ENCODE measurements around the gene SCFD1.
"Not testable (repeated sequence)": the region's sequence is repeated elsewhere in the genome, so short reads cannot be mapped to it uniquely, and the experiment has no call there.

The SCFD1 gene

GRCh38 chr14:30678926-30679431, 56.9 kb downstream of the SCFD1 start:
- DNase-seq, result no peak

GRCh38 chr14:30680036-30680435, 57.9 kb downstream of the SCFD1 start:
- DNase-seq, result no peak

- not testable (repeated sequence) for DNase-seq
Measured at GRCh38 chr14:30680776-30681175, 58.7 kb downstream of the SCFD1 start.

- DNase-seq, result no peak
Measured at GRCh38 chr14:30681752-30682355, 59.7 kb downstream of the SCFD1 start.

DNA sequence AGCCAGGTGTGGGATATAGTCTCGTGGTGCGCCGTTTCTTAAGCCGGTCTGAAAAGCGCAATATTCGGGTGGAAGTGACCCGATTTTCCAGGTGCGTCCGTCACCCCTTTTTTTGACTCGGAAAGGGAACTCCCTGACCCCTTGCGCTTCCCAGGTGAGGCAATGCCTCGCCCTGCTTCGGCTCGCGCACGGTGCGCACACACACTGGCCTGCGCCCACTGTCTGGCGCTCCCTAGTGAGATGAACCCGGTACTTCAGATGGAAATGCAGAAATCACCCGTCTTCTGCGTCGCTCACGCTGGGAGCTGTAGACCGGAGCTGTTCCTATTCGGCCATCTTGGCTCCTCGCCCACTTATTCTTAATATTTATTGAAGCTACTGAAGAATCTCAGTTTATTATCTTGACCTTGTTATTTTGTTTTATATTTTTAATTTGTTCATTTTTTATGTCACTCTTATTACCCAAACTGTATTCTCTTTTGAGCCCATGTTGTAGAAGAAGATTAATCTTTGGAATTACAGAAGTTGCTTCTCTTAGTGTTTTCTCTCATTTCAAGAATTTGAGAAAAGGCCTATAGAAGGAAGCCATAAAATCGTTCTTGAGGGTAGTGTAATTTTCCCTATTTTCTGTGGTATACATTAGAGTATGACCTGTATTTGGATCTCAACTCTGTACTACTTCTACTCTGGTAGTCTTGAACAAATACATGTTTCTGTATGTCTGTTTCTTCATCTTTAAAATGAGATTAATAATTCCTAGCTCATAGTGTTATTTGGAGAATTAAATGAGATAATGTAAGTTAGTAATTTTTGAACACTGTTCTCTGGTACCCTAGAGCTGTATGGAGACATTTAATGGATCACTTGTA, 68.6 kb downstream of the SCFD1 start:
- DNase-seq, result peak; percentile 14

GRCh38 chr14:30691751-30692398, 69.8 kb downstream of the SCFD1 start:
- DNase-seq, result no peak

DNA sequence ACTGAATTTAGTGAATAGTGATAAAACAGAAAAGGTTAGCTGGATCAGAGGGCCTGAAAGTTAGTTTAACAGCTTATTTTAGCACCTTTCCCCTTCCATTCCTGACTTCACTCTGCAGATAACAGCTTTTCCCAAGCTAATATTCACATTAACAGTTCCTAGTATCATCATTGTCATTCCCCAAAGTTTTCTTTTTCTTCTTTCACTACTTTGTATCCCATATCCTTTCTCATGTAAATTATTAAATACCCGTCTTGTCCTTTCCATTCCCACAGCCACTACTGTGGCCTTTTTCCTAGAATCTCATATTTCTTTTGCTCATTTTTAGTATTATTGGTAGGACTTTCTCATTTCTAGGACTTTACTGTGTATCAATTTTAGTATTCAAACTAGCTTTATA, 70.5 kb downstream of the SCFD1 start:
- DNase-seq, result no peak

DNA sequence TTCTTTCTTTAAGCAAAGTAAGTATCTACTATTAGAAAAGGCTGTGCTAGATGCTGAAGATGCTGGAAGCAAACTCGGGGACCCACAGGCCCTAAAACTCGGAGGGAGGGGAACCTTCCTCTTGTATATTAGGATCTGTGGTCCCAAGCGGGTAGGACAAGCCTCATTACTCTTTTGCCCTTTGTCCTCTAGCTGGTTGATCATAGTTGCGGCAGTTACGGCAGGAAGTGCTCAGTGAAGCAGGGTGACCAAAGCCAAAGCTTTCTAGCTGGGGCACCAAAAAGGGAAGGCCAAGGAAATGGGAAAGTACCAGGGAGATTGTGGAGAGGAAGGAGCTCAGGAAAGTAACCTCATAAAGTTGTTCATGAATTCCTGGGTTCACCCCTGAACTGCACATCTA, 76.3 kb downstream of the SCFD1 start:
- no peak for DNase-seq

- no peak for DNase-seq
Measured at GRCh38 chr14:30706704-30707103, 84.6 kb downstream of the SCFD1 start.

DNA sequence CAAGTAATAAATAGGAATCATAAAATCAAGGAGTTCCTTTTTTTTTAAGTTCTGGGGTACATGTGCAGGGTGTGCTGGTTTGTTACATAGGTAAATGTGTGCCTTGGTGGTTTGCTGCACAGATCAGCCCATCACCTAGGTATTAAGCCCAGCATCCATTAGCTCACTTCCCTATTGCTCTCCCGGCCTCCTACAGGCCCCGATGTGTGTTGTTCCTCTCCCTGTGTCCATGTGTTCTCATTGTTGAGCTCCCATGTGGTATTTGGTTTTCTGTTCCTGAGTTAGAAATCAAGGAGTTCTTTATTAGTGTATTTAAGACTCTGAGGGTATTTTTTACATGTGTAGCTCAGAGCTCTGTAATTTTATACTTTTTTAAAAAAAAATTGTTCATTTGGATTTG, 86.0 kb downstream of the SCFD1 start:
- no peak for DNase-seq

- DNase-seq, result no peak
Measured at GRCh38 chr14:30709201-30709600, 87.1 kb downstream of the SCFD1 start.

- no peak for DNase-seq
Measured at GRCh38 chr14:30710876-30711275, 88.8 kb downstream of the SCFD1 start.

GRCh38 chr14:30719137-30719536, 97.0 kb downstream of the SCFD1 start:
- DNase-seq, result no peak

GRCh38 chr14:30725763-30726162, 103.6 kb downstream of the SCFD1 start:
- no peak for DNase-seq

GRCh38 chr14:30728471-30728870, 106.4 kb downstream of the SCFD1 start:
- DNase-seq, result no peak

- no peak for DNase-seq
Measured at GRCh38 chr14:30737916-30738315, 115.8 kb downstream of the SCFD1 start.

- DNase-seq, result no peak
Measured at GRCh38 chr14:30738978-30739377, 116.9 kb downstream of the SCFD1 start.

GRCh38 chr14:30748343-30748742, 126.2 kb downstream of the SCFD1 start:
- no peak for DNase-seq

GRCh38 chr14:30751646-30752416, 129.7 kb downstream of the SCFD1 start:
- peak; percentile 15 for DNase-seq

DNA sequence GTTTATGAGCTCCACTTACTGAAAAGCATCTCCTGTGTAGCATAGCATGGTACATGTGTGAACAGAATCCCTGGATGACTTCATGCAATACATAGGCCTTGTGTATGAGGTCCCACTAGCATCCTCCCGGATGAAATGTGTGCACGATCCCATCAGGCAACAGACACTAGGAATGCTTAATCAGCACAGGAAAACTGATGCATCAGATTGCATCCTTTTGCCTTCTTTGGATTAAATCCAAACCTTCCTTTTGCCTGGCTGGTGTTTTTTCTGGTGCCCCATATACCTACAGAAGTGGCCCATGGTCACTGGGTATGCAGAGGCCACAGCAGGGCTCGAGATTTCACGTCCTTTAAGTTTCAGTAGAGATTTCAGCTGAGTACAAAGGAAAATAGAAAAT, 131.3 kb downstream of the SCFD1 start:
- no peak for DNase-seq

DNA sequence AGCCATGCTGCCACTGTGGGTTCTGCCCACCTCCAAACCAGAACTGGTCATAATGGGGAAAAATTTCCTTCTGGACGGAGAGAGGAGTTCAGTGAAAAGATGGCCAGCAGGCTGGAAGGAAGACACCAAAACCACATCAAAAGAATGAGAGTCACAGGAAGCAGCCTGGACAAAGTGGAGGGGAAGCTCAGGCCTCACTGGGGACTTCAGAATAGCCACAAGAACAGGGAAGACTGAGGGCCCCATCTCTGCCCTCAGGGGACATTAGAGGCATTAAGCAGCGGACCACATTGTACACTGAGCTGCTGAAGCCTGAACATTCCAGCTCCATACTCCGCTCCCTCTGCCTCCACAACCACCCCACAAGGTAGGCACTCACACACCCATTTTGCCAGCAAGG, 132.7 kb downstream of the SCFD1 start:
- DNase-seq, result no peak

DNA sequence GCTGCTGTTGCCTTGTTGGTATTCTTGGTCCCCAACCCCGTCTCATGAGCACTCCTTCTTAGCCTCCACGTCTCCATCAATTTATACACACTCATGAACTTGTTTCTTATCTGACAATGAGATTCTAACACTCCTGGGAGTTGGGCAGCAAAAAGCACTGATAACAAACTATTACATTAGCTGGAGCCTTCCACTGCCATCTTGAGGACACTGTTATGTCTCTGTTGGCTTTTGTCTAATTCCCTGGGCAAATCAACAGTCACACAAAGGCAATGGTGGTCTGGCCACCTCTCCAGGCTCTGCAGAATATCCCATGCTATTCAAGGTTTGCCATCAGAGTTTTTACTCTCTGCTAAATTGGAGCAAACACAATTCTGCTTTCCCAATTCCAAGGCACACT, 134.5 kb downstream of the SCFD1 start:
- DNase-seq, result no peak

GRCh38 chr14:30757082-30757481, 135.0 kb downstream of the SCFD1 start:
- no peak for DNase-seq

Data from activated CD4-positive, alpha-beta T cell treated with anti-CD3 and anti-CD28 coated beads, Interleukin-10, Interleukin-2, amounts not matched to agents 100 ng/mL and 50 ng/mL, durations not matched to agents 16 hours and 8 hours (primary cell).